Stimulated activated memory B cell treated with anti-CD40 and anti-IgM and Interleukin-4, amounts not matched to agents 10 μg/mL and 1 μg/mL and 100 μg/mL, for 72 hours (primary cell): ENCODE data around the gene DAPK1.

ENCODE experiments used
- ATAC-seq: fragments of 150-1000 bp; cut with Tn5 transposase; 2 replicates; pipeline ENCODE4 v1.10.0; 2021
- H3K27ac Mint-ChIP-seq: one replicate; pipeline ENCODE4 v1.8.0; 2022; ENCODE audit warnings: mild to moderate bottlenecking, mixed read lengths
- H3K27me3 Mint-ChIP-seq: one replicate; pipeline ENCODE4 v1.8.0; 2022; ENCODE audit warnings: mixed read lengths
- H3K36me3 Mint-ChIP-seq: one replicate; pipeline ENCODE4 v1.8.0; 2022; ENCODE audit warnings: mixed read lengths
- H3K4me1 Mint-ChIP-seq: one replicate; pipeline ENCODE4 v1.8.0; 2022; ENCODE audit warnings: mixed read lengths
- H3K4me3 Mint-ChIP-seq: one replicate; pipeline ENCODE4 v1.8.0; 2022; ENCODE audit warnings: mild to moderate bottlenecking, moderate library complexity, mixed read lengths
- H3K9me3 Mint-ChIP-seq: one replicate; pipeline ENCODE4 v1.8.0; 2022; ENCODE audit warnings: mixed read lengths

The DAPK1 gene

GRCh38 chr9:87577746-87578145 is 80.1 kb downstream of the DAPK1 start:
- H3K27ac Mint-ChIP-seq = no peak overlapping the region

GRCh38 chr9:87578625-87579024 is 81.0 kb downstream of the DAPK1 start:
- ATAC-seq = no peak
- no peaks in the 10 kb centered on the region for H3K9me3 Mint-ChIP-seq
- no peaks in the 10 kb centered on the region for H3K27me3 Mint-ChIP-seq
- H3K4me3 Mint-ChIP-seq = no peak overlapping the region
- no peak overlapping the region for H3K27ac Mint-ChIP-seq
- H3K36me3 Mint-ChIP-seq = no peaks in the 10 kb centered on the region
- H3K4me1 Mint-ChIP-seq = no peaks in the 10 kb centered on the region

More at GRCh38 chr9:87577746-87578145, 80.1 kb downstream of the DAPK1 start:
- no peak for ATAC-seq
- Mint-ChIP-seq H3K9me3 (no peaks in the 10 kb centered on the region), H3K4me1 (no peaks in the 10 kb centered on the region), H3K36me3 (no peaks in the 10 kb centered on the region), H3K4me3 (no peak overlapping the region), H3K27me3 (no peaks in the 10 kb centered on the region)

- ATAC-seq = no peak
- no peaks in the 10 kb centered on the region for H3K27me3 Mint-ChIP-seq
- no peaks in the 10 kb centered on the region for H3K9me3 Mint-ChIP-seq
- H3K36me3 Mint-ChIP-seq = no peaks in the 10 kb centered on the region
- no peak overlapping the region for H3K27ac Mint-ChIP-seq
- no peaks in the 10 kb centered on the region for H3K4me1 Mint-ChIP-seq
- H3K4me3 Mint-ChIP-seq = no peak overlapping the region
These were observed 82.3 kb downstream of the DAPK1 start for GRCh38 chr9:87579781-87580541.

GRCh38 chr9:87580941-87581438 is 83.3 kb downstream of the DAPK1 start:
- no peaks in the 10 kb centered on the region for H3K36me3 Mint-ChIP-seq
- no peaks in the 10 kb centered on the region for H3K9me3 Mint-ChIP-seq
- H3K27me3 Mint-ChIP-seq = no peaks in the 10 kb centered on the region
- no peaks in the 10 kb centered on the region for H3K4me1 Mint-ChIP-seq
- H3K27ac Mint-ChIP-seq = no peak overlapping the region
- no peak overlapping the region for H3K4me3 Mint-ChIP-seq
- no peak for ATAC-seq

- H3K36me3 Mint-ChIP-seq = no peaks in the 10 kb centered on the region
- H3K27me3 Mint-ChIP-seq = no peaks in the 10 kb centered on the region
- ATAC-seq = no peak
- no peak overlapping the region for H3K27ac Mint-ChIP-seq
- H3K9me3 Mint-ChIP-seq = no peaks in the 10 kb centered on the region
- no peaks in the 10 kb centered on the region for H3K4me1 Mint-ChIP-seq
- no peak overlapping the region for H3K4me3 Mint-ChIP-seq
These were observed 83.8 kb downstream of the DAPK1 start for GRCh38 chr9:87581513-87581912.

- Mint-ChIP-seq H3K4me3 (no peak overlapping the region), H3K27ac (no peak overlapping the region), H3K4me1 (no peaks in the 10 kb centered on the region), H3K36me3 (no peaks in the 10 kb centered on the region), H3K27me3 (no peaks in the 10 kb centered on the region), H3K9me3 (no peaks in the 10 kb centered on the region)
- ATAC-seq = no peak
These were observed 84.4 kb downstream of the DAPK1 start for GRCh38 chr9:87581949-87582637.

GRCh38 chr9:87584326-87584725 is 86.7 kb downstream of the DAPK1 start:
- H3K4me1 Mint-ChIP-seq = no peaks in the 10 kb centered on the region
- ATAC-seq = no peak
- H3K36me3 Mint-ChIP-seq = no peaks in the 10 kb centered on the region
- H3K9me3 Mint-ChIP-seq = no peaks in the 10 kb centered on the region
- no peak overlapping the region for H3K4me3 Mint-ChIP-seq
- H3K27ac Mint-ChIP-seq = no peak overlapping the region
- no peaks in the 10 kb centered on the region for H3K27me3 Mint-ChIP-seq

GRCh38 chr9:87585123-87585855 is 87.6 kb downstream of the DAPK1 start:
- H3K9me3 Mint-ChIP-seq = no peaks in the 10 kb centered on the region
- no peaks in the 10 kb centered on the region for H3K27me3 Mint-ChIP-seq

GRCh38 chr9:87586731-87587355 is 89.2 kb downstream of the DAPK1 start:
- Mint-ChIP-seq H3K4me1 (no peaks in the 10 kb centered on the region), H3K27me3 (no peaks in the 10 kb centered on the region), H3K27ac (no peak overlapping the region), H3K9me3 (no peaks in the 10 kb centered on the region), H3K36me3 (no peaks in the 10 kb centered on the region), H3K4me3 (no peak overlapping the region)
- no peak for ATAC-seq

More at GRCh38 chr9:87585123-87585855, 87.6 kb downstream of the DAPK1 start:
- Mint-ChIP-seq H3K4me3 (no peak overlapping the region), H3K27ac (no peak overlapping the region), H3K4me1 (no peaks in the 10 kb centered on the region), H3K36me3 (no peaks in the 10 kb centered on the region)
- ATAC-seq = no peak

- ATAC-seq = no peak
- Mint-ChIP-seq H3K9me3 (no peaks in the 10 kb centered on the region), H3K27me3 (no peaks in the 10 kb centered on the region), H3K36me3 (no peaks in the 10 kb centered on the region), H3K4me1 (no peaks in the 10 kb centered on the region), H3K27ac (no peak overlapping the region), H3K4me3 (no peak overlapping the region)
These were observed 89.7 kb downstream of the DAPK1 start for GRCh38 chr9:87587356-87587745.

GRCh38 chr9:87587864-87588263 is 90.2 kb downstream of the DAPK1 start:
- no peak for ATAC-seq
- Mint-ChIP-seq H3K4me1 (no peaks in the 10 kb centered on the region), H3K36me3 (no peaks in the 10 kb centered on the region), H3K4me3 (no peak overlapping the region), H3K9me3 (no peaks in the 10 kb centered on the region), H3K27ac (no peak overlapping the region), H3K27me3 (no peaks in the 10 kb centered on the region)

GRCh38 chr9:87588339-87588738 is 90.7 kb downstream of the DAPK1 start:
- Mint-ChIP-seq H3K4me3 (no peak overlapping the region), H3K27me3 (no peaks in the 10 kb centered on the region), H3K9me3 (no peaks in the 10 kb centered on the region), H3K4me1 (no peaks in the 10 kb centered on the region), H3K27ac (no peak overlapping the region), H3K36me3 (no peaks in the 10 kb centered on the region)
- ATAC-seq = no peak

- ATAC-seq = no peak
- H3K9me3 Mint-ChIP-seq = no peaks in the 10 kb centered on the region
- H3K27me3 Mint-ChIP-seq = no peaks in the 10 kb centered on the region
- H3K4me3 Mint-ChIP-seq = no peak overlapping the region
- no peaks in the 10 kb centered on the region for H3K36me3 Mint-ChIP-seq
- no peak overlapping the region for H3K27ac Mint-ChIP-seq
- H3K4me1 Mint-ChIP-seq = no peaks in the 10 kb centered on the region
These were observed 93.3 kb downstream of the DAPK1 start for GRCh38 chr9:87590996-87591395.

- no peaks in the 10 kb centered on the region for H3K27me3 Mint-ChIP-seq
- H3K27ac Mint-ChIP-seq = no peak overlapping the region
- no peaks in the 10 kb centered on the region for H3K4me1 Mint-ChIP-seq
- no peaks in the 10 kb centered on the region for H3K9me3 Mint-ChIP-seq
- no peak for ATAC-seq
- H3K36me3 Mint-ChIP-seq = no peaks in the 10 kb centered on the region
- H3K4me3 Mint-ChIP-seq = no peak overlapping the region
These were observed 95.1 kb downstream of the DAPK1 start for GRCh38 chr9:87592554-87593358.
